ENCODE data around the gene SLC49A3. TPM values are rescaled to one million over a fixed set of nuclear protein-coding genes. Genes with fewer than 3 reads are reported as not detected.

The SLC49A3 gene
- total RNA-seq, 1 experiment from 2014 or later, result 6.9 TPM

DNA sequence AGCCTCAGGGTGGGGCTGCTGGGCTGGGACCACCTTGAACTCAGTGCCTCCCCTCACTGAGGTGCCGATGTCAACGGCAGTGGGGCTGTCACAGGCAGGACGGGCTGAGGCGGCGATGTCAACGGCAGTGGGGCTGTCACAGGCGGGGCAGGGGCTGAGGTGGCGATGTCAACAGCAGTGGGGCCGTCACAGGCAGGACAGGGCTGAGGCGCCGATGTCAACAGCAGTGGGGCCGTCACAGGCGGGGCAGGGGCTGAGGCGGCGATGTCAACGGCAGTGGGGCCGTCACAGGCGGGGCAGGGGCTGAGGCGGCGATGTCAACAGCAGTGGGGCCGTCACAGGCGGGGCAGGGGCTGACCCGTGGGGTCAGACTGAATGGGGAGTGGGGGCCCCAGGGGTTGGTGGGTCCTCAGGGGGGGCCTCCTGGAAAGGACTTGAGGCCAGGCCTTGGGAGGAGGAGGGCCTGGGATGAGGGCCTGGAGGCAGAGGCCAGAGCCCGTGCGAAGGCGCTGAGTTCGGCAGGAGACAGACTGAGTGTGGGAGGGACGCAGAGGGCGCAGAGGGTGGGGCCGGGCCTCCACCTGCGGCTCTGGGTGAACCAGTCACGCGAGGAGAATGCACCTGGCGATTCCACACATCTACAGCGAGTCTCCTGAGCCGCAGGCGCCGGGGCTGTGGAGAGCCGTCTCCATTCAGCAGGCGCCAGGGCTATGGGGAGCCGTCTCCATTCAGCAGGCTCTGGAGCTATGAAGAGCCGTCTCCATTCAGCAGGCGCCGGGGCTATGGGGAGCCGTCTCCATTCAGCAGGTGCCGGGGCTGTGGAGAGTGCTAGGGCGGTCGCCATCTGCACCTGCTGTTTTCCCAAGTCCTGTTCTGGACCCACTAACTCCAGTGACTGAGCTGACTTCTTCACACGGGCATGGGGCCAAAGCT is 37.7 kb downstream of the SLC49A3 start:
- Histone ChIP-seq H3K27ac (ENCODE audit: insufficient read length, low read depth, low read length) (no peak overlapping the region), H3K27me3 (ENCODE audit: insufficient read depth, low read length) (no peaks in the 10 kb centered on the region), H4K8ac (replicated peaks; ENCODE audit: insufficient read length, low read depth, low read length) (no peak overlapping the region), H4K20me1 (ENCODE audit: control insufficient read depth, insufficient read depth, insufficient read length) (no peaks in the 10 kb centered on the region), H4K5ac (ENCODE audit: insufficient read length, low read depth, low read length) (no peak overlapping the region), H2BK120ac (ENCODE audit: low read depth, low read length, poor library complexity, severe bottlenecking) (no peak overlapping the region), H3K9ac (ENCODE audit: extremely low read depth, insufficient read length, low read length) (no peak overlapping the region), H3K9me3 (ENCODE audit: control insufficient read depth, low read depth, low read length) (no peaks in the 10 kb centered on the region), H3K79me1 (ENCODE audit: insufficient read depth, low read depth, low read length, poor library complexity, severe bottlenecking) (no peaks in the 10 kb centered on the region), H2BK20ac (ENCODE audit: low read depth, low read length, poor library complexity, severe bottlenecking) (no peak overlapping the region), H3K4ac (ENCODE audit: low read depth, low read length) (no peak overlapping the region), H3K4me1 (ENCODE audit: insufficient read depth, low read length) (no peaks in the 10 kb centered on the region), H3K79me2 (ENCODE audit: insufficient read depth, low read length) (no peaks in the 10 kb centered on the region), H3T11ph (ENCODE audit: low read length) (no peak overlapping the region), H3K56ac (ENCODE audit: insufficient read length, low read depth, low read length) (no peak overlapping the region), H4K91ac (ENCODE audit: insufficient read length, low read depth, low read length) (no peak overlapping the region), H2AK5ac (ENCODE audit: insufficient read length, low read length) (no peak overlapping the region), H2BK12ac (ENCODE audit: insufficient read length, low read depth, low read length) (no peak overlapping the region), H3K23me2 (ENCODE audit: insufficient read length, low read depth, low read length, poor library complexity, severe bottlenecking) (no peaks in the 10 kb centered on the region), H2BK5ac (ENCODE audit: insufficient read length, low read length) (no peak overlapping the region), H2AFZ (ENCODE audit: low read length) (no peak overlapping the region), H3K14ac (ENCODE audit: insufficient read depth, low read length) (peak overlapping the region; percentile 14; the same call in 1 of the 2 replicates), H3K23ac (ENCODE audit: insufficient read length, low read depth, low read length) (no peak overlapping the region), H3K18ac (ENCODE audit: insufficient read length, low read depth, low read length) (no peak overlapping the region), H2BK15ac (ENCODE audit: low read depth, low read length) (no peak overlapping the region), H3K4me2 (ENCODE audit: insufficient read depth, insufficient read length, low read length) (no peak overlapping the region)
- H3K9me3 Mint-ChIP-seq, result no peaks in the 10 kb centered on the region; a peak in 2 of 5 replicates
- H3K4me3 Mint-ChIP-seq, result no peak overlapping the region
- TF ChIP-seq, protein P1, sequence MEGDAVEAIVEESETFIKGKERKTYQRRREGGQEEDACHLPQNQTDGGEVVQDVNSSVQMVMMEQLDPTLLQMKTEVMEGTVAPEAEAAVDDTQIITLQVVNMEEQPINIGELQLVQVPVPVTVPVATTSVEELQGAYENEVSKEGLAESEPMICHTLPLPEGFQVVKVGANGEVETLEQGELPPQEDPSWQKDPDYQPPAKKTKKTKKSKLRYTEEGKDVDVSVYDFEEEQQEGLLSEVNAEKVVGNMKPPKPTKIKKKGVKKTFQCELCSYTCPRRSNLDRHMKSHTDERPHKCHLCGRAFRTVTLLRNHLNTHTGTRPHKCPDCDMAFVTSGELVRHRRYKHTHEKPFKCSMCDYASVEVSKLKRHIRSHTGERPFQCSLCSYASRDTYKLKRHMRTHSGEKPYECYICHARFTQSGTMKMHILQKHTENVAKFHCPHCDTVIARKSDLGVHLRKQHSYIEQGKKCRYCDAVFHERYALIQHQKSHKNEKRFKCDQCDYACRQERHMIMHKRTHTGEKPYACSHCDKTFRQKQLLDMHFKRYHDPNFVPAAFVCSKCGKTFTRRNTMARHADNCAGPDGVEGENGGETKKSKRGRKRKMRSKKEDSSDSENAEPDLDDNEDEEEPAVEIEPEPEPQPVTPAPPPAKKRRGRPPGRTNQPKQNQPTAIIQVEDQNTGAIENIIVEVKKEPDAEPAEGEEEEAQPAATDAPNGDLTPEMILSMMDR (conservative IDR thresholded peaks at IDR 0.05), result no peak
- peaks cover 5 to 25% of the 10 kb centered on the region in 2 experiments; a peak in 3 of 4 replicates for H3K4me1 Mint-ChIP-seq
- H3K27ac Mint-ChIP-seq, result no peak overlapping the region
- DNase-seq, result no peak
- no CpG with 5 or more reads among the region's 49 CpGs for WGBS (ENCODE audit: extremely low coverage, insufficient read length, low lambda C conversion rate)
- H3K27me3 Mint-ChIP-seq (ENCODE audit: low read depth), result peaks cover 3% of the 10 kb centered on the region
- no peaks in the 10 kb centered on the region; a peak in 1 of 7 replicates for H3K36me3 Mint-ChIP-seq (ENCODE audit: insufficient read depth in 1 of 3, low read depth in 3 of 3)
